K562 (cell line): ENCODE results near the gene CCDC3. TPM values are rescaled to one million over a fixed set of nuclear protein-coding genes. Genes with fewer than 3 reads are reported as not detected.

Experiments used
- ATAC-seq: fragments of 200-7000 bp; cut with Tn5 transposase; 3 replicates; pipeline ENCODE4 v1.9.1; 2020; ENCODE audit warnings: moderate library complexity
- BruUV-seq: library from RNA; stranded (reverse); fragments of 400-500 nt; replicated peaks from 2 replicates; lab custom pipeline; 2021; lab: Mats Ljungman, UMichigan
- CTCF ChIA-PET: fragments of 300-600 bp; formaldehyde crosslinking; extraction: SDS; loops from one replicate; lab custom pipeline; 2021; ENCODE audit warnings: low intra/inter-chr PET ratio; lab: Yijun Ruan, JAX
- POLR2A ChIA-PET: fragments of 300-600, 350-650 bp; sonication (Branson Sonifier 250); formaldehyde crosslinking; extraction: SDS; loops from one replicate; lab custom pipeline; 2021; ENCODE audit warnings: antibody characterized with exemption, inconsistent platforms; lab: Yijun Ruan, JAX
- DNase-seq, 4 experiments: peaks; one replicate each; pipeline versions ENCODE4 v3.0.0 to v3.0.0-alpha.2; 2011 to 2018; ENCODE audit warnings: low spot score in 3 of 4, mixed read lengths in 3 of 4; ENCODE audit errors: extremely low read depth in 1 of 4
- FAIRE-seq: peaks from 2 replicates; lab custom pipeline; 2011; peaks lifted over from hg19 to GRCh38; lab: Jason Lieb, UNC
- H2AFZ ChIP-seq: 2 replicates; pipeline ENCODE4 v1.6.0; 2011; ENCODE audit warnings: low read depth, low read length, control low read depth, inconsistent platforms
- H3K27ac ChIP-seq: fragments of 200-600 bp; 3 replicates; pipeline ENCODE4 v1.8.0; 2011; ENCODE audit warnings: low read depth, mild to moderate bottlenecking, control low read depth, inconsistent platforms, low read length, moderate library complexity, mixed read lengths; ENCODE audit errors: extremely low read depth
- H3K27me3 ChIP-seq, 2 experiments: fragments of 300-600 bp in 1 of 2; 2 replicates in 1 of 2; 3 replicates in 1 of 2; pipeline versions ENCODE4 v1.6.0 to v1.8.0; 2011; ENCODE audit warnings: inconsistent platforms in 2 of 2, low read length in 2 of 2, mild to moderate bottlenecking in 1 of 2, mixed read lengths in 1 of 2, moderate library complexity in 1 of 2; ENCODE audit not compliant: control insufficient read depth in 2 of 2, insufficient read depth in 2 of 2
- H3K36me3 ChIP-seq: fragments of 300-600 bp; 3 replicates; pipeline ENCODE4 v1.8.0; 2011; ENCODE audit warnings: mild to moderate bottlenecking, low read length, inconsistent platforms; ENCODE audit not compliant: control insufficient read depth, insufficient read depth
- H3K4me1 ChIP-seq, 2 experiments: fragments of 200-600 bp in 1 of 2; replicated peaks in 1 of 2; 2 replicates in 1 of 2; 3 replicates in 1 of 2; pipeline versions ENCODE4 v1.5.1 to v1.8.0; 2011; ENCODE audit warnings: inconsistent platforms in 2 of 2, low read length in 2 of 2, mild to moderate bottlenecking in 1 of 2, mixed read lengths in 1 of 2, moderate library complexity in 1 of 2; ENCODE audit not compliant: control insufficient read depth in 2 of 2, insufficient read depth in 2 of 2
- H3K4me2 ChIP-seq: 2 replicates; pipeline ENCODE4 v1.6.1; 2011; ENCODE audit warnings: low read length, control low read depth, inconsistent platforms, mixed read lengths; ENCODE audit not compliant: insufficient read depth
- H3K4me3 ChIP-seq: fragments of 200-600 bp; sonication (generic), shearing (Covaris generic); 2 replicates; pipeline ENCODE4 v1.5.1; 2016; ENCODE audit warnings: control low read depth, inconsistent platforms
- H3K79me2 ChIP-seq: fragments of 200-600 bp; 3 replicates; pipeline ENCODE4 v1.8.0; 2011; ENCODE audit warnings: low read length, inconsistent platforms; ENCODE audit not compliant: control insufficient read depth, insufficient read depth
- H3K9ac ChIP-seq, 2 experiments: 2 replicates each; pipeline versions ENCODE4 v1.6.0 to v1.6.1; 2011; ENCODE audit warnings: low read depth in 2 of 2, low read length in 2 of 2, control low read depth in 1 of 2, inconsistent platforms in 1 of 2, mild to moderate bottlenecking in 1 of 2, mixed read lengths in 1 of 2; ENCODE audit not compliant: insufficient read depth in 1 of 2
- H3K9me1 ChIP-seq: one replicate; pipeline ENCODE4 v1.6.0; 2011; ENCODE audit warnings: inconsistent platforms, mild to moderate bottlenecking, low read length, moderate library complexity; ENCODE audit not compliant: control insufficient read depth, insufficient read depth
- H3K9me3 ChIP-seq: replicated peaks from 2 replicates; pipeline ENCODE4 v1.5.1; 2011; ENCODE audit warnings: low read depth, low read length, inconsistent platforms; ENCODE audit not compliant: control insufficient read depth, insufficient read depth
- H4K20me1 ChIP-seq: replicated peaks from 2 replicates; pipeline ENCODE4 v1.6.1; 2011; ENCODE audit warnings: low read length, inconsistent platforms, mixed read lengths; ENCODE audit not compliant: control insufficient read depth, insufficient read depth
- BCOR ChIP-seq: fragments of 450-650 bp; IDR thresholded peaks from 2 replicates; pipeline ENCODE4 v1.6.1; 2016
- BDP1 ChIP-seq: IDR thresholded peaks from 3 replicates; pipeline ENCODE4 v1.6.1; 2011; ENCODE audit not compliant: insufficient read length, insufficient read depth
- CEBPB ChIP-seq: fragments of 450-650 bp; IDR thresholded peaks from 2 replicates; pipeline ENCODE4 v1.6.1; 2016; ENCODE audit warnings: missing genetic modification characterization, missing compliant biosample characterization
- CREB3L1 ChIP-seq: fragments of 450-650 bp; IDR thresholded peaks from 2 replicates; pipeline ENCODE4 v1.6.1; 2014; ENCODE audit warnings: low read depth, mild to moderate bottlenecking, moderate library complexity, borderline replicate concordance
- CREM ChIP-seq: IDR thresholded peaks from 2 replicates; pipeline ENCODE4 v1.6.1; 2014; ENCODE audit warnings: antibody characterized with exemption, low read depth
- GTF2F1 ChIP-seq: IDR thresholded peaks from 2 replicates; pipeline ENCODE4 v1.6.1; 2011; ENCODE audit warnings: low read depth, low read length, improper control_type of control experiment
- KAT8 ChIP-seq: fragments of 450-650 bp; IDR thresholded peaks from 2 replicates; pipeline ENCODE4 v1.6.1; 2016; ENCODE audit warnings: low read depth, mild to moderate bottlenecking
- MCM7 ChIP-seq, 2 experiments: fragments of 450-650 bp; IDR thresholded peaks; 2 replicates each; pipeline ENCODE4 v1.6.1; 2016 to 2018
- PCBP1 ChIP-seq: fragments of 200-400 bp; formaldehyde crosslinking; IDR thresholded peaks from 2 replicates; pipeline ENCODE4 v1.6.1; 2018; ENCODE audit warnings: mild to moderate bottlenecking, low read depth, low read length; ENCODE audit not compliant: poor library complexity, severe bottlenecking
- RBM17 ChIP-seq: fragments of 200-400 bp; formaldehyde crosslinking; IDR thresholded peaks from 2 replicates; pipeline ENCODE4 v1.6.1; 2017; ENCODE audit warnings: low read depth, mild to moderate bottlenecking, low read length, borderline replicate concordance
- SIX5 ChIP-seq, 2 experiments: IDR thresholded peaks; 2 replicates each; pipeline ENCODE4 v1.6.1; 2011; ENCODE audit warnings: low read length in 2 of 2, borderline replicate concordance in 1 of 2, low read depth in 1 of 2, mild to moderate bottlenecking in 1 of 2, moderate library complexity in 1 of 2; ENCODE audit not compliant: insufficient read depth in 1 of 2
- TSC22D4 ChIP-seq: fragments of 450-650 bp; IDR thresholded peaks from 2 replicates; pipeline ENCODE4 v1.6.1; 2016; ENCODE audit warnings: missing genetic modification characterization, missing biosample characterization, control low read depth
- U2AF2 ChIP-seq: fragments of 200-400 bp; formaldehyde crosslinking; optimal IDR thresholded peaks from 2 replicates; pipeline ENCODE3; 2017; ENCODE audit warnings: low read depth, mild to moderate bottlenecking, low read length
- ZNF140 ChIP-seq: fragments of 250-450 bp; sonication (Bioruptor Pico); IDR thresholded peaks from 2 replicates; pipeline ENCODE4 v1.8.0; 2021; ENCODE audit warnings: moderate library complexity, mild to moderate bottlenecking, inconsistent platforms
- WGBS: fragments of 100-300 bp; shearing (Covaris generic); methylation state at CpG from one replicate; pipeline ENCODE4 v1.1.6; 2016; ENCODE audit warnings: low coverage, mixed read lengths; ENCODE audit not compliant: insufficient coverage; ENCODE audit errors: missing lambda C conversion rate; 5-methylcytosine and 5-hydroxymethylcytosine counted together
- in situ Hi-C: fragments of 300-500 bp; cut with MboI; formaldehyde crosslinking; loops from 4 replicates; pipeline ENCODE4 v1.15.0; 2018; ENCODE audit warnings: inconsistent platforms, mixed read lengths
- intact Hi-C: fragments of 100-400 bp; cut with micrococcal nuclease; formaldehyde crosslinking; loops from 2 replicates; pipeline ENCODE4 v1.14.2; 2022
- polyA plus RNA-seq, 8 experiments: library from polyadenylated mRNA; depleted of rRNA in 4 of 8; stranded (reverse) in 5 of 8; unstranded in 3 of 8; fragments of >200 nt; fragmentation: Nextera tagmentation in 2 of 8; fragmentation: Illumina TruSeq in 1 of 8; extraction: Ambion mirVana in 2 of 8; extraction: Trizol in 1 of 8; gene quantifications; 2 replicates each; pipeline versions ENCODE4 v1.2.1 to v1.2.3, GENCODE V29; 2011 to 2014; ENCODE audit warnings: inconsistent platforms in 1 of 8, missing spikeins in 1 of 8
- total RNA-seq, 7 experiments: library from RNA; depleted of rRNA in 6 of 7; stranded (reverse); fragments of >200 nt in 6 of 7; fragmentation: Illumina TruSeq in 2 of 7; extraction: Trizol in 2 of 7; gene quantifications; 2 replicates each; pipeline versions ENCODE4 v1.2.1 to v1.2.3, GENCODE V29; 2011 to 2021; ENCODE audit warnings: low replicate concordance in 1 of 7
- TF ChIP-seq, protein P1 (sequence below): fragments of 450-650 bp; formaldehyde crosslinking; IDR thresholded peaks from 2 replicates; pipeline ENCODE4 v1.4.0; 2020; ENCODE audit warnings: mild to moderate bottlenecking, mixed read lengths
- TF ChIP-seq, protein P2 (sequence below): sonication (generic); formaldehyde crosslinking; IDR thresholded peaks from 2 replicates; pipeline ENCODE4 v1.8.0; 2023; ENCODE audit warnings: missing genetic modification reagents, mild to moderate bottlenecking, borderline replicate concordance

The CCDC3 gene
- total and polyA plus RNA-seq, 9 of the 15 experiments (the other 6 are each of a cell fraction or from before 2014, with no cell fraction given) = not detected

GRCh38 chr10:12916587-12916986 is 84.9 kb downstream of the CCDC3 start:
- H3K9ac ChIP-seq = no peak overlapping the region; a peak in 1 of 4 replicates
- H3K4me3 ChIP-seq = no peak overlapping the region
- in situ Hi-C loops (no loop called here), intact Hi-C loops (no loop called here)
- BruUV-seq = no TSS peak
- FAIRE-seq (no peak), ATAC-seq (no peak), DNase-seq (no peak)
- no peaks in the 10 kb centered on the region for H3K79me2 ChIP-seq
- no peaks in the 10 kb centered on the region for H3K9me1 ChIP-seq
- H3K4me1 ChIP-seq = no peaks in the 10 kb centered on the region
- ChIA-PET POLR2A (no interaction called here), CTCF (no interaction called here)
- H4K20me1 ChIP-seq = no peaks in the 10 kb centered on the region
- no peak overlapping the region for H3K4me2 ChIP-seq
- no peak overlapping the region for H3K27ac ChIP-seq
- no peaks in the 10 kb centered on the region for H3K9me3 ChIP-seq
- 0% methylated on average over 4 of the region's 4 CpGs for WGBS
- H3K36me3 ChIP-seq = no peaks in the 10 kb centered on the region
- no peaks in the 10 kb centered on the region for H3K27me3 ChIP-seq
- H2AFZ ChIP-seq = no peak overlapping the region
- no peak for TF ChIP-seq U2AF2
- no peak for TF ChIP-seq PCBP1
- TF ChIP-seq TSC22D4 = no peak
- TF ChIP-seq MCM7 (IDR thresholded peaks at IDR 0.05) = no peak
- TF ChIP-seq RBM17 = no peak
- TF ChIP-seq, protein P1, sequence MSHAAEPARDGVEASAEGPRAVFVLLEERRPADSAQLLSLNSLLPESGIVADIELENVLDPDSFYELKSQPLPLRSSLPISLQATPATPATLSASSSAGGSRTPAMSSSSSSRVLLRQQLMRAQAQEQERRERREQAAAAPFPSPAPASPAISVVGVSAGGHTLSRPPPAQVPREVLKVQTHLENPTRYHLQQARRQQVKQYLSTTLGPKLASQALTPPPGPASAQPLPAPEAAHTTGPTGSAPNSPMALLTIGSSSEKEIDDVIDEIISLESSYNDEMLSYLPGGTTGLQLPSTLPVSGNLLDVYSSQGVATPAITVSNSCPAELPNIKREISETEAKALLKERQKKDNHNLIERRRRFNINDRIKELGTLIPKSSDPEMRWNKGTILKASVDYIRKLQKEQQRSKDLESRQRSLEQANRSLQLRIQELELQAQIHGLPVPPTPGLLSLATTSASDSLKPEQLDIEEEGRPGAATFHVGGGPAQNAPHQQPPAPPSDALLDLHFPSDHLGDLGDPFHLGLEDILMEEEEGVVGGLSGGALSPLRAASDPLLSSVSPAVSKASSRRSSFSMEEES (CRISPR knock-in tag) = no peak
- no peak for TF ChIP-seq ZNF140 (CRISPR knock-in tag)
- no peak for TF ChIP-seq GTF2F1
- TF ChIP-seq BDP1 = no peak
- no peak for TF ChIP-seq SIX5 (IDR thresholded peaks at IDR 0.05; ENCODE audit: borderline replicate concordance in 1 of 2, insufficient read depth in 1 of 2, low read depth in 1 of 2, low read length in 2 of 2)
- no peak for TF ChIP-seq KAT8
- no peak for TF ChIP-seq BCOR
- no peak for TF ChIP-seq CREB3L1
- TF ChIP-seq, protein P2, sequence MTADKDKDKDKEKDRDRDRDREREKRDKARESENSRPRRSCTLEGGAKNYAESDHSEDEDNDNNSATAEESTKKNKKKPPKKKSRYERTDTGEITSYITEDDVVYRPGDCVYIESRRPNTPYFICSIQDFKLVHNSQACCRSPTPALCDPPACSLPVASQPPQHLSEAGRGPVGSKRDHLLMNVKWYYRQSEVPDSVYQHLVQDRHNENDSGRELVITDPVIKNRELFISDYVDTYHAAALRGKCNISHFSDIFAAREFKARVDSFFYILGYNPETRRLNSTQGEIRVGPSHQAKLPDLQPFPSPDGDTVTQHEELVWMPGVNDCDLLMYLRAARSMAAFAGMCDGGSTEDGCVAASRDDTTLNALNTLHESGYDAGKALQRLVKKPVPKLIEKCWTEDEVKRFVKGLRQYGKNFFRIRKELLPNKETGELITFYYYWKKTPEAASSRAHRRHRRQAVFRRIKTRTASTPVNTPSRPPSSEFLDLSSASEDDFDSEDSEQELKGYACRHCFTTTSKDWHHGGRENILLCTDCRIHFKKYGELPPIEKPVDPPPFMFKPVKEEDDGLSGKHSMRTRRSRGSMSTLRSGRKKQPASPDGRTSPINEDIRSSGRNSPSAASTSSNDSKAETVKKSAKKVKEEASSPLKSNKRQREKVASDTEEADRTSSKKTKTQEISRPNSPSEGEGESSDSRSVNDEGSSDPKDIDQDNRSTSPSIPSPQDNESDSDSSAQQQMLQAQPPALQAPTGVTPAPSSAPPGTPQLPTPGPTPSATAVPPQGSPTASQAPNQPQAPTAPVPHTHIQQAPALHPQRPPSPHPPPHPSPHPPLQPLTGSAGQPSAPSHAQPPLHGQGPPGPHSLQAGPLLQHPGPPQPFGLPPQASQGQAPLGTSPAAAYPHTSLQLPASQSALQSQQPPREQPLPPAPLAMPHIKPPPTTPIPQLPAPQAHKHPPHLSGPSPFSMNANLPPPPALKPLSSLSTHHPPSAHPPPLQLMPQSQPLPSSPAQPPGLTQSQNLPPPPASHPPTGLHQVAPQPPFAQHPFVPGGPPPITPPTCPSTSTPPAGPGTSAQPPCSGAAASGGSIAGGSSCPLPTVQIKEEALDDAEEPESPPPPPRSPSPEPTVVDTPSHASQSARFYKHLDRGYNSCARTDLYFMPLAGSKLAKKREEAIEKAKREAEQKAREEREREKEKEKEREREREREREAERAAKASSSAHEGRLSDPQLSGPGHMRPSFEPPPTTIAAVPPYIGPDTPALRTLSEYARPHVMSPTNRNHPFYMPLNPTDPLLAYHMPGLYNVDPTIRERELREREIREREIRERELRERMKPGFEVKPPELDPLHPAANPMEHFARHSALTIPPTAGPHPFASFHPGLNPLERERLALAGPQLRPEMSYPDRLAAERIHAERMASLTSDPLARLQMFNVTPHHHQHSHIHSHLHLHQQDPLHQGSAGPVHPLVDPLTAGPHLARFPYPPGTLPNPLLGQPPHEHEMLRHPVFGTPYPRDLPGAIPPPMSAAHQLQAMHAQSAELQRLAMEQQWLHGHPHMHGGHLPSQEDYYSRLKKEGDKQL = no peak
- no peak for TF ChIP-seq CEBPB (tag)
- no peak for TF ChIP-seq CREM
